Skeletal muscle cell (primary cell): ENCODE measurements around the gene PAFAH1B2.
"Not testable (repeated sequence)": the region's sequence is repeated elsewhere in the genome, so short reads cannot be mapped to it uniquely, and the experiment has no call there.

Experiments used
- DNase-seq: peaks from one replicate; pipeline ENCODE4 v3.0.0-alpha.2; 2010; ENCODE audit warnings: low read depth
- H3K4me3 ChIP-seq: 2 replicates; pipeline ENCODE4 v1.5.1; 2011; ENCODE audit warnings: low read depth, mild to moderate bottlenecking, control low read depth, low read length, moderate library complexity

The PAFAH1B2 gene

GRCh38 chr11:117143871-117144476 lies at the start of gene PAFAH1B2:
Gene PAFAH1B2 (plus strand): TSS chr11:117144287. CDS start chr11:117152448, 8,161 bp downstream.
- peak within 1 kb of the TSS; percentile 65 for H3K4me3 ChIP-seq
- DNase-seq, result peak; percentile 56

DNA sequence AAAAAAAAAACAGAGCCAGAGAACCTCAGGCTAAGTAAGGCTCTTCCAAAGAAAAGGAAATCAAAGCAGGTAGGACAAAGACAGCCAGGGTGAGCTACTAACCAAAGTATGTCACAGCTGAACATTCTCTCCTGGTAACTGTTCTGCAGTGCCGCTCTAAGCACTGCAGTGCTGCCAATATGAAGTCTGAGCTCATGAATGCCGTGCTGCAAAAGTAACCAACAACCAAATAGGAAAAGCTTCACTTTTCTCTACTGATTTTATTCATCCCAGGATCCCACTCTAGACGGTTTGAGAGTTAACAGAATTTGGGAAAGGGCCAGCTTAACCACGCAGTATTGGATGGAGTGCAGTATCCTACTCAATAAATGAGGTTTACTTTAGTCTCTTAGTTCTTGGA lies 49.3 kb upstream of the PAFAH1B2 start:
- no peak overlapping the region for H3K4me3 ChIP-seq
- no peak for DNase-seq

- DNase-seq, result no peak
- no peak overlapping the region for H3K4me3 ChIP-seq
Observed at GRCh38 chr11:117095284-117096161, 48.6 kb upstream of the PAFAH1B2 start.

DNA sequence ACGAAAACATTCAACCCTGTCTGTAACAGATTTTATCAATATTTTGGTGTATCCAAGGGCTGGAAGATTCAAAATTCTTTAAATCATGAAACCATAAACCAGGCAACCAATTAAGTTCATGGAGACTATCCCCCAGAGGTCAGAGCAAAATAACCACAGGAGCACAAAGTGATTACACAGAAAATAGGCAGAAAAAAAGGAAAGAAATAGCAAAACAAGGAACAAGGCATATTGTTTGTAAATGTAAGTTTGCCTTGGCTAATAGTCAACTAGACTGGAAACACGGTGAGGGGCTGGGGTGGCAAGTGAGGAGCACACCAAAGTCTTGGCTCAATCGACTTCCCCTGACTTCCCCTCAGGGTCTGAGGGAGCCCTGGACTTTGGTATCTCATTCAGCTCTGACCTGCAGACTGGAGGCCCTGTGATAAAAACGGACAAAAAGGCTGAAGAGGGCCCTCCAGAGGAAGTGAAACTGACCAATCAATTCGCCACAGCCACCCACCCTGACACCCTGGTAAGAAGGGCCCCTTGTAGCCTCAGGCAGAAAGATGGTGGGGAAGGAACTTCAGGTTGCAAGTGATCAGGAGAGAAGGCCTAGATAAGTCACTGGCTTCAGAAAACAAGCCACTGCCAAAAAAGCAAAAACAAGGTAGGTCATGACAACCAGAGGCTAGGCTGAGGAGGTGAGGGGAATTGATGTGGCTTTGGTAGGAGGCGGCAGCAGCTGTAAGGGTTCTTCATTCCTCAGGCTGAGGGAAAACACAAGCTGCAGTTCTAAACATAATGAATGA lies 47.7 kb upstream of the PAFAH1B2 start:
- peak overlapping the region; percentile 80 for H3K4me3 ChIP-seq
- DNase-seq, result no peak

DNA sequence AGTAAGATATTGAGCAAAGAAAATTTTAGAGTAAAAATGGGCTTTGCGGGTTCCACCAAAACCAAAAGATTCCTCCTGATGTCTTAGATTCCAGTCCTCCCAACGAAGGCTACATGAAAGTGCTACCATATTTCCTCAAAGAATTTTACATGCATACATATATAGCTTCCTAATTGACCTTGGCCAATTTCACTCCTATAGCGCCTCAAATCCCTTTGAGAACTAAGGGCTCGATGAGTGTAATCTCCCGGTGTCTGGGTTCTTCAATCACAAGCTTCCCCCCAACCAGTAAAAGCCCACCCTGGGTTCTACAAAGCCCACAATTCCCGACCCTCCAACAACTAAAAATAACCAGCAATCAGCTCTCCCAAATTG lies 47.1 kb upstream of the PAFAH1B2 start:
- DNase-seq, result no peak
- peak overlapping the region; percentile 80 for H3K4me3 ChIP-seq

DNA sequence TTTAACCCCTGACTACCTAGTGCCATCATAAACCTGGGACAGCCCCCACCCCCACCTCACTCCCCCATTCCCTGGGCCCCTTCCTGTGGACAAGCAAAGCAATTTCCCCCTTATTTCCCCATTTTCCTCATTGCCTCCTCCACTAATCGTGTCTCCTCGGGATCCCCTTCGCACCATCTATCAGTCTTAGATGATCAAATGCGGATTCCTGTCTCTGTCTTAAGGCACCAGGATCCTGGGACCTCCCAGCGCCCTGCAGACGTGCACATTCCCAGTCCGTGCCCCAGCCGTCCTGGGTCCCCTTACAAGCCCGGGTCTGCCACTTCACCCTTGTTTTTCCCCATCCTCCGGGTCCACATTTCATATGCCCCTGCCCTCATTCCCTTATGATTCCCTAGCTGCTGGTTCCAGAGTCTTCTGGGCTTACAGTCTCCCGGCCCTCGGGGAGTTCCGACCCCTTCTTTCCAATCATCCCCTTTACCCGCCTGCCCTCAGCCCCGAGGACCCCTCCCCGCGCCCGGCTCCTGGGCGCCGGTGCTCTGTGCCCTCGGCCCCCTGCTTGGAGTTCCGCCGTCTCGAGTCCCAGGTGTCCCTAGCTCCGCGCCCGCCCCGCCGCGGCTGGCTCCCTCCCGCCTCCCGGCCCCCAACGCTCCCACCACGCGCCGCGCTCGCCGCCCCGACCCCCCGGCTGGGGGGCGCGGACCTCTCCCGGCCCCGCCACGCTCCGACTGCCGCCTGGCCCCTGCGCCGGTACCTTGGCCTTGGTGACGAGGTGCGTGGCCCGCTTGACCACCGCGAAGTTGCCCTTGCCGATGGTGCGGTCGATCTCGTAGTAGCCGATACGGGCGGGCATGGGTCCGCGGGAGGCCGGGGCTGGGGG lies 46.5 kb upstream of the PAFAH1B2 start:
- DNase-seq, result no peak
- peak overlapping the region; percentile 80 for H3K4me3 ChIP-seq

DNA sequence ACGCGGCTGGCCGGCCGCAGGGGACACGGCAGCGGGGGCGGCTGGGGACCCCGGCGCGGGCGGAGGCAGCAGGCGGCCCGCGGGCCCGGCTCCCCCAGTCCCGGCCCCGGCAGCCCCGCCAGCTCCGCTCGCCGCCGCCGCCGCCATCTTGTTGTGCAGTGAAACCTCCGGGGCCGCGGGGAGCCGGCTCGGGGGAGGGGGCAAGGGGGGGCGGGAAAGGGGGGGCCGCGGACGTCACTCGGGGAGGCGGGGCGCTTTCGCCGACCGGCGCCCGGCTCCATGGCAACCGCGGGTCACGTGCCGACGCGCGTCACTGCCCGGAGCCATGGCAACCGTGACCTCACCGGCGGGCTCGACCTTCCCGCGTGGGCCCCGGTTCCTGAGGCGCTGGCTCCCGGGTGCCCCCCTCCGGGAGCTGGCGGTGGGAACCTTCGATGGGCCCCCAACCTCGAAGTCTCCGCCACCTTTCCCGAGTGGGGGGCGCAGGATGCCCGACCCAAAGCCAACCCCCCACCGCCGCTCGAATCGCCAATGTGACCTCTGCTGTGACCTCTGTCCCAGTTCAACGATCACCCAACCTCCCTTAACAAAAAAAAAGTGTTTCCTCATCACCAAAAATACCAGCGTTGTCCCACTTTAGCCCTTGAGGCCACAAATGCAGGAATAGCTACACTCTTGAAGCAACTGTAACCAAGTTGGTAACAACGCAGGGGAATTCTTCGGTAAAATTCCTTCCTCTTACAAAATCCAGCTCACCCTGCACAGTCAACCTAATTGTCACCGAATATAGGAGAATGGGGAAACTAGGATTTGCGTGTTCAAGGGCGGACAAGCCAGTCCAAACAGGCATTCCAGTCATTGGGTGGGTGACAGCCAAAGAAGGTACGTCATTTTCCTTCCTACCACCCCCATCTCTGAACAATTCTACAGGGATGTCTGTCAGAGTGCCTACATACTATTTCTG lies 45.5 kb upstream of the PAFAH1B2 start, which contains the start of gene SIK3:
SIK3 (minus strand) TSS at position 160 of the 964 bp plus-strand sequence; CDS start at position 147, 13 bp downstream.
- DNase-seq, result peak; percentile 66
- H3K4me3 ChIP-seq, result peak within 1 kb of the TSS; percentile 80

- DNase-seq, result no peak
- no peak overlapping the region for H3K4me3 ChIP-seq
Observed at GRCh38 chr11:117099696-117100095, 44.4 kb upstream of the PAFAH1B2 start.

DNA sequence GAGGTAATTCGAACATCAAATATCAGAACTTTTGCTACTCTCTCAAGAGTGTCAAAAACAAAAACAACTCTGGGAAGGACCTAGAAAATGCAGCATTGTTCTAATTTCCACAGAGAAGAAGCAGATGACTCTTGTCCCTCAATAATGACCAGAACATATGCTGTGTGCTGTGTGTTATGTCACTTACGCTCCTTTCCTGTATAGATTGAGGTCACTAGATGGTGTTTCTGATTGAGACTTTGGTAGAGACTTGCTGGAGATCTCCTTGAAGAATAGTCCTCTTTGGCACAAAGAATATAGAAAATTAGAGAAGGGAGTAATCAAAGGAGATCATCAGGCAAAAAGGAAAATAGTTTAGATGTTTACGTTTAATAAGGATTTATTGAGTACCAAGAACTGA lies 43.5 kb upstream of the PAFAH1B2 start:
- no peak for DNase-seq

DNA sequence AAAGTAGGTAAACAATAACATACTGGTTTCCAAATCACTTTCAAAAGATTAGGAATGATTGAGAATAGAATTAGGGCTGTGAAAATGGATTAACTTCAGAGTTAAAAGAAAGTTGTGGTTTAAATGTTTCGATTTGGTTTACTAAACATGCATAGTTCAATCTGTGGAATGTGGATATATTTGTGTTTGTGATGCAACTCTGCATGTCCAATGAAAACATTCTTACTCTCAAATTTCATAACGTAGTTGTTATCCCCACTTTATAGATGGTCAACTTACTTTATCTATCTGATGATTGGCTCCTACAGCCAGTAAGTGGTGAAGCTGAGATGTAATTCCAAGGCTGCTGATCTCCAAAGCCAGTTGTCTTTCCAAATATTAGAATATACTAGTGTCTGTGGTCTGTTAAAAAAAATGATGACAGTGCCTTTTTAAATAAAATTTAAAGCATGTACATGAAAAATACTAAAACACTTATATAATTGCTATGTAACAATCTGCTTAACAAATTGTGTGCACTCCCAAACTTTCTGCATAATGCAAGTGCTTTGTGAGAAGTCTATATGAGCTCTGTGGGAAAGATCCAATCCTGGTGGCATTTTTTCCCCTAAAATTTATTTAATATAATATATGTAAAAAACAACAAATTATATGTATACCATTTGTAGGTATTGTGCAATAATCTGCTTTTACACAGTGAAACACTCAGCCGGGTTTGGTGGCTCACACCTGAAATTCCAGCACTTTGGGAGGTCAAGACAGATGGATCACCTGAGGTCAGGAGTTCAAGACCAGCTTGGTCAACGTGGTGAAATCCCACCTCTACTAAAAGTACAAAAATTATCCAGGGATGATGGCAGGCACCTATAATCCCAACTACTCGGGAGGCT lies 36.1 kb upstream of the PAFAH1B2 start:
- H3K4me3 ChIP-seq, result no peak overlapping the region
- no peak for DNase-seq

More for the DNA sequence above, 43.5 kb upstream of the PAFAH1B2 start:
- H3K4me3 ChIP-seq, result no peak overlapping the region

- no peak overlapping the region for H3K4me3 ChIP-seq
- no peak for DNase-seq
Observed at GRCh38 chr11:117110294-117110950, 33.7 kb upstream of the PAFAH1B2 start.

GRCh38 chr11:117112497-117112896 lies 31.6 kb upstream of the PAFAH1B2 start:
- DNase-seq, H3K4me3 ChIP-seq: not testable (repeated sequence)

- DNase-seq, H3K4me3 ChIP-seq: not testable (repeated sequence)
Observed at GRCh38 chr11:117112939-117113338, 31.1 kb upstream of the PAFAH1B2 start.

GRCh38 chr11:117117681-117118080 lies 26.4 kb upstream of the PAFAH1B2 start:
- no peak for DNase-seq

GRCh38 chr11:117121176-117121575 lies 22.9 kb upstream of the PAFAH1B2 start:
- DNase-seq, result no peak
- no peak overlapping the region for H3K4me3 ChIP-seq

More at GRCh38 chr11:117117681-117118080, 26.4 kb upstream of the PAFAH1B2 start:
- no peak overlapping the region for H3K4me3 ChIP-seq

- no peak overlapping the region for H3K4me3 ChIP-seq
Observed at GRCh38 chr11:117122556-117122955, 21.5 kb upstream of the PAFAH1B2 start.

More at GRCh38 chr11:117122556-117122955, 21.5 kb upstream of the PAFAH1B2 start:
- DNase-seq, result no peak
